Kidney (tissue), 14 donors: ENCODE measurements around the gene FAM180B. TPM values are rescaled to one million over a fixed set of nuclear protein-coding genes. Genes with fewer than 3 reads are reported as not detected.
A peak's percentile ranks its signal among the peaks of the same experiment; 100 is the strongest.

ENCODE experiments used
- DNase-seq, 5 donors: peaks; one replicate each; pipeline ENCODE4 v3.0.0-alpha.2; 2013 to 2020
- FAIRE-seq: peaks from 2 replicates; lab custom pipeline; 2012; peaks lifted over from hg19 to GRCh38; lab: Jason Lieb, UNC
- H3K27ac ChIP-seq, 2 donors: one replicate each; pipeline ENCODE4 v1.7.0; 2013; ENCODE audit warnings: low read depth in 2 of 2, low read length in 2 of 2, inconsistent platforms in 1 of 2
- H3K27me3 ChIP-seq: one replicate; pipeline ENCODE4 v1.7.1; 2013; ENCODE audit warnings: low read length, inconsistent platforms; ENCODE audit not compliant: control insufficient read depth, insufficient read depth
- H3K36me3 ChIP-seq, 3 donors: one replicate each; pipeline versions ENCODE4 v1.7.0 to v1.7.1; 2013; ENCODE audit warnings: low read length in 3 of 3, control low read depth in 1 of 3, inconsistent platforms in 1 of 3; ENCODE audit not compliant: insufficient read depth in 3 of 3, control insufficient read depth in 2 of 3
- H3K4me1 ChIP-seq, 3 donors: one replicate each; pipeline versions ENCODE4 v1.7.0 to v1.7.1; 2013; ENCODE audit warnings: low read length in 3 of 3, inconsistent platforms in 1 of 3, low read depth in 1 of 3; ENCODE audit not compliant: control insufficient read depth in 2 of 3, insufficient read depth in 2 of 3
- H3K4me3 ChIP-seq, 3 donors: one replicate each; pipeline versions ENCODE4 v1.7.0 to v1.8.1; 2013; ENCODE audit warnings: low read length in 3 of 3, control low read depth in 1 of 3, inconsistent platforms in 1 of 3
- H3K9ac ChIP-seq, 3 donors: one replicate each; pipeline versions ENCODE4 v1.7.0 to v1.7.1; 2013; ENCODE audit warnings: low read length in 3 of 3, control low read depth in 1 of 3, inconsistent platforms in 1 of 3
- H3K9me3 ChIP-seq, 3 donors: one replicate each; pipeline versions ENCODE4 v1.7.0 to v1.7.1; 2013; ENCODE audit warnings: low read length in 3 of 3, control low read depth in 1 of 3, inconsistent platforms in 1 of 3; ENCODE audit not compliant: control insufficient read depth in 2 of 3, insufficient read depth in 1 of 3
- intact Hi-C: fragments of 100-400 bp; cut with DNase I; formaldehyde crosslinking; loops from one replicate; pipeline ENCODE4 v1.11.1; 2022
- polyA plus RNA-seq: library from polyadenylated mRNA; stranded (reverse); fragments of 350-450 nt; fragmentation: Illumina TruSeq; extraction: RNeasy Lipid Tissue Mini Kit (QIAGEN cat#74804); gene quantifications from one replicate; pipeline ENCODE4 v1.2.3, GENCODE V29; 2014; ENCODE audit warnings: low read depth, low replicate concordance; ENCODE audit not compliant: insufficient read depth
- total RNA-seq: library from RNA; stranded (reverse); fragmentation: NEBNext Ultra II Directional; extraction: Animal tissue kit (Norgen Biotek cat#: 25700); gene quantifications from one replicate; pipeline ENCODE4 v1.2.1, GENCODE V29; 2021
- TF ChIP-seq, protein P1 (sequence below): IDR thresholded peaks from 3 replicates; pipeline ENCODE4 v1.5.1; 2012; ENCODE audit warnings: mild to moderate bottlenecking, moderate library complexity, borderline replicate concordance; ENCODE audit not compliant: insufficient read depth; ENCODE audit errors: extremely low read depth
- donor health status: control.
- donor health status: control.
- donor health status: control.
- donor health status: control.
- donor health status: control.
- donor health status: DM: yes; HTN: yes; CAD: no.
- donor health status: Normal renal cell carcinoma (clear cell type).

Gene FAM180B
- total and polyA plus RNA-seq, 2 donors from 2014 or later = not detected

DNA sequence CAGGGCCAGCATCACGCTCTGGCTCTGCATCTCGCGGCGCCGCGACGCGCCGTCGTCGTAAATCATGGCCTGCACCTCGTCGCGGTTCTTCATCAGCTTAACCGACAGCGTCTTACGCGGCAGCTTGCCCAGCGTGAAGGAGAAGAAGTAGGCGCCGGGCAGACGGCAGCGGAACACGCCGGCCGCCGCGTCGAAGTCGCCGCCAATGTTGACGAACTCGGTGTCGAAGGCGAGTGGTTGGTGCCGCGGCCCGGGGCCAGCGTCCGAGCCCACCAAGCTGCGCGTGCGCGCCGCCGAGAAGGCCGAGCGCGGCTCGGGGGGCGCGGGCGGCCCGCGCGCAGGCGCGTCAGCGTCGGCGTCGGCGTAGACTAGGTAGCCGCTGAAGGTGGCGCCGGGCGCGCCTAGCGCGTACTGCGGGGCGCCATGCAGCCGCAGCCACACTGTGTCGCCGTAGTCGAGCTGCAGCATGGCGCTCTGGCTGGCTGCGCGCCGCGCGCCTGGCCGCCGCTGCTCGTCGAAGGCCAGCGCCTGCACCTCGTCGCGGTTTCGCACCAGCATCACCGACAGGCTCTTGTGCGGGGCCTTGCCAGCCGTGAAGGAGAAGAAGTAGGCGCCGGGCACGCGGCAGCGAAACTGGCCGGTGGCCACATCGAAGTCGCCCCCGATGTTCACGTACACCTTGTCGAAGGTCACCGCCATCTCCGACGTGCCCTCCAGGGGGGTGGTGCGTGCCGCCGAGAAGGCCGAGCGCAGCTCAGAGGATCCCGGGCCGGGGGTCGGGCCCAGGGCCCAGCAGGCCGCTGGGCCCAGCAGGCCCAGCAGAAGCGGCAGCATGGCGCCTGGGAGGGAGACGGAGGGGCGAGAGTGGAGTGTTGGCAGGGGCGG lies 3.7 kb downstream of the FAM180B start:
- H3K9me3 ChIP-seq = no peaks in the 10 kb centered on the region
- TF ChIP-seq, protein P1, sequence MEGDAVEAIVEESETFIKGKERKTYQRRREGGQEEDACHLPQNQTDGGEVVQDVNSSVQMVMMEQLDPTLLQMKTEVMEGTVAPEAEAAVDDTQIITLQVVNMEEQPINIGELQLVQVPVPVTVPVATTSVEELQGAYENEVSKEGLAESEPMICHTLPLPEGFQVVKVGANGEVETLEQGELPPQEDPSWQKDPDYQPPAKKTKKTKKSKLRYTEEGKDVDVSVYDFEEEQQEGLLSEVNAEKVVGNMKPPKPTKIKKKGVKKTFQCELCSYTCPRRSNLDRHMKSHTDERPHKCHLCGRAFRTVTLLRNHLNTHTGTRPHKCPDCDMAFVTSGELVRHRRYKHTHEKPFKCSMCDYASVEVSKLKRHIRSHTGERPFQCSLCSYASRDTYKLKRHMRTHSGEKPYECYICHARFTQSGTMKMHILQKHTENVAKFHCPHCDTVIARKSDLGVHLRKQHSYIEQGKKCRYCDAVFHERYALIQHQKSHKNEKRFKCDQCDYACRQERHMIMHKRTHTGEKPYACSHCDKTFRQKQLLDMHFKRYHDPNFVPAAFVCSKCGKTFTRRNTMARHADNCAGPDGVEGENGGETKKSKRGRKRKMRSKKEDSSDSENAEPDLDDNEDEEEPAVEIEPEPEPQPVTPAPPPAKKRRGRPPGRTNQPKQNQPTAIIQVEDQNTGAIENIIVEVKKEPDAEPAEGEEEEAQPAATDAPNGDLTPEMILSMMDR = no peak
- H3K4me1 ChIP-seq = peaks cover 0 to 2% (median 0%) of the 10 kb centered on the region in 3 donors
- H3K27me3 ChIP-seq = peaks cover 3% of the 10 kb centered on the region
- no peaks in the 10 kb centered on the region for H3K36me3 ChIP-seq
- FAIRE-seq = no peak
- DNase-seq = peak; percentile 67 to 86 (median 70)
- H3K4me3 ChIP-seq = peak overlapping the region in 2 of 3 donors; percentile 32 to 58
- intact Hi-C loops = no loop called here
- peak overlapping the region in 1 of 3 donors; percentile 20 for H3K9ac ChIP-seq
- no peak overlapping the region for H3K27ac ChIP-seq

DNA sequence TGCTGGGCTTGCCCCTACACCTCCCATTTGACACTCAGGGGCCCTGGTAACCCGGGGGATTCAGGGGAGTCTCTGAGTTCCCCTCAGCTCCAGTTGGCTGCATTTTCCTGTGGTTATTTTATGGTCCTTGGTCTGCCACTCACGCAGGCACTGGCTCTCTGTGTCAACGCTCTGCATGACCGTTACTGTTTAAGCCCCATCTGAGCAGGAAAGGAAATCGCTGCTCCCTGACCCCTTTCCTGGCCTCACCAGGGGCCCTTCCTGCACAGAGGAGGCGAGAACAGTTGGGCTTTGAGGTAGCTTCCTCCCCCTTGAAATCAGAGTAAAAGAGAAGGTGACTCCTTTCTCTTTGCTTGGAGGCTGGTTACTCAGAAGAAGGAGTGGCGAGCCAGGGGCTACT lies 5.3 kb downstream of the FAM180B start:
- peaks cover 3% of the 10 kb centered on the region for H3K27me3 ChIP-seq
- H3K4me1 ChIP-seq = peaks cover 0 to 2% (median 0%) of the 10 kb centered on the region in 3 donors
- intact Hi-C loops = no loop called here
- no peaks in the 10 kb centered on the region for H3K36me3 ChIP-seq
- peak in 4 of 5 donors; percentile 72 to 84 (median 76) for DNase-seq
- TF ChIP-seq, protein P1 = no peak
- FAIRE-seq = no peak
- H3K27ac ChIP-seq = no peak overlapping the region
- no peaks in the 10 kb centered on the region for H3K9me3 ChIP-seq
- H3K4me3 ChIP-seq = no peak overlapping the region
- no peak overlapping the region for H3K9ac ChIP-seq

DNA sequence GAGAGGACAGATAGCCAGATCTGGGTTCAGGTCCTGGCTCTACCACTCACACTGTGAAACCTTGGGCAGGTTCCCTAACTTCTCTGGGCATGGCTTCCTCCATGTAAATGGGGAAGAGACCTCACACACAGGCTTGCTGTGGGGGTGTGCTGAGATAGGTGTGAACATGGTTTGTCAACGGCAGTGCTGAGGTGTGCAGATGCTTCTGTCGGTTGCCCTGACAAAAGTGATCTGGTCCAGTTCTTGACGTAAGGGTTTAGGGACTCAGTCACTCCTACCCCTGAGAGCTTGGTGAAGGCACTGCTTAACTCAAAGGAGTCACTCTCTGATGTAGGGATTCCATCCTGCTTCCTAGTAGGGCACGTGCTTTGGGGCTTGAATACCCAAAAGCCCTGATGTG lies 5.8 kb downstream of the FAM180B start:
- peak in 2 of 5 donors; percentile 11 to 27 for DNase-seq
- no peak for FAIRE-seq
- no peak overlapping the region for H3K9ac ChIP-seq
- H3K27me3 ChIP-seq = peaks cover 3% of the 10 kb centered on the region
- TF ChIP-seq, protein P1 = no peak
- H3K36me3 ChIP-seq = no peaks in the 10 kb centered on the region
- H3K27ac ChIP-seq = no peak overlapping the region
- H3K4me3 ChIP-seq = no peak overlapping the region
- no peaks in the 10 kb centered on the region for H3K9me3 ChIP-seq
- intact Hi-C loops = no loop called here
- H3K4me1 ChIP-seq = peaks cover 0 to 2% (median 0%) of the 10 kb centered on the region in 3 donors
